ENCODE data around the gene EBF4. TPM values are rescaled to one million over a fixed set of nuclear protein-coding genes. Genes with fewer than 3 reads are reported as not detected.

Gene EBF4
- total RNA-seq, 1 experiment from 2014 or later, result 2.7 TPM

DNA sequence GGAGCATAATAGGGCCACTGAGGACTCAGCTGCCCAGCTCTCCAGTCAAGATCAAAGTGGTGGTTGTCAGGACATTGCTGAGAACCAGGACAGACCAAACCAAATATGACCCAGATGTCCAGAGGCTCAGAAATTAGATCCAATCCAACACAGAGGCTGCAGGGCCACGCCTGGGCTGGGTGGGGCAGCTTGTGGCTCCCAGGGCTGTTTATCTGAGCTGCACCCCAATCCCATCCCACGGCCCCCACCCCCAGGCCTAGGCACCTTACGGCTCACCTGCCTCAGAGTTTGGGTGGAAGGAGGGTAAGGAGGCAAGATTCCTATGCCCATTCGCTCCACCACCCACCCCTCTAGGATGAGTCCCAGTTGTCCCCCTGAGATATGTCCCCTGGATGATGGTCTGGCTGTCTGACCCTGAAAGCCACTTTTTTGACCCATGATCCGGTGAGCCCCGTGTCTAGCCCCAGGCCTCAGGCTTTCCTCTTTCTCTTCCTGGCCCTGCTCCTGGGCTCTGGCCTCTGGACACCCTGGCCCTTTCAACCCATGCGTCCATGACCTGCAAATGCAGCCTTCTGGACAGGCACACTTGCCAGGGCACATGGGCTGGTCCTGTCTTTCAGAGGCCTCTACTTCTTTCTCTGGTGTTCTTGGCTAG lies 67.8 kb downstream of the EBF4 start:
- no peak overlapping the region for H3K4me3 Mint-ChIP-seq
- no peak overlapping the region for H3K27ac Mint-ChIP-seq
- DNase-seq (ENCODE audit: low spot score), result no peak
- ChIA-PET CTCF (interaction anchor here (0.6 to 2.7 kb wide), 9 partner anchors 30 to 490 kb away, joined by 3 to 11 read pairs (median 3); no protein-coding TSS in a partner anchor), POLR2A (no interaction called here)
- TF ChIP-seq, protein P1, sequence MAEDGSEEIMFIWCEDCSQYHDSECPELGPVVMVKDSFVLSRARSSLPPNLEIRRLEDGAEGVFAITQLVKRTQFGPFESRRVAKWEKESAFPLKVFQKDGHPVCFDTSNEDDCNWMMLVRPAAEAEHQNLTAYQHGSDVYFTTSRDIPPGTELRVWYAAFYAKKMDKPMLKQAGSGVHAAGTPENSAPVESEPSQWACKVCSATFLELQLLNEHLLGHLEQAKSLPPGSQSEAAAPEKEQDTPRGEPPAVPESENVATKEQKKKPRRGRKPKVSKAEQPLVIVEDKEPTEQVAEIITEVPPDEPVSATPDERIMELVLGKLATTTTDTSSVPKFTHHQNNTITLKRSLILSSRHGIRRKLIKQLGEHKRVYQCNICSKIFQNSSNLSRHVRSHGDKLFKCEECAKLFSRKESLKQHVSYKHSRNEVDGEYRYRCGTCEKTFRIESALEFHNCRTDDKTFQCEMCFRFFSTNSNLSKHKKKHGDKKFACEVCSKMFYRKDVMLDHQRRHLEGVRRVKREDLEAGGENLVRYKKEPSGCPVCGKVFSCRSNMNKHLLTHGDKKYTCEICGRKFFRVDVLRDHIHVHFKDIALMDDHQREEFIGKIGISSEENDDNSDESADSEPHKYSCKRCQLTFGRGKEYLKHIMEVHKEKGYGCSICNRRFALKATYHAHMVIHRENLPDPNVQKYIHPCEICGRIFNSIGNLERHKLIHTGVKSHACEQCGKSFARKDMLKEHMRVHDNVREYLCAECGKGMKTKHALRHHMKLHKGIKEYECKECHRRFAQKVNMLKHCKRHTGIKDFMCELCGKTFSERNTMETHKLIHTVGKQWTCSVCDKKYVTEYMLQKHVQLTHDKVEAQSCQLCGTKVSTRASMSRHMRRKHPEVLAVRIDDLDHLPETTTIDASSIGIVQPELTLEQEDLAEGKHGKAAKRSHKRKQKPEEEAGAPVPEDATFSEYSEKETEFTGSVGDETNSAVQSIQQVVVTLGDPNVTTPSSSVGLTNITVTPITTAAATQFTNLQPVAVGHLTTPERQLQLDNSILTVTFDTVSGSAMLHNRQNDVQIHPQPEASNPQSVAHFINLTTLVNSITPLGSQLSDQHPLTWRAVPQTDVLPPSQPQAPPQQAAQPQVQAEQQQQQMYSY (CRISPR knock-in tag; IDR thresholded peaks at IDR 0.05), result no peak
- TF ChIP-seq, protein P2, sequence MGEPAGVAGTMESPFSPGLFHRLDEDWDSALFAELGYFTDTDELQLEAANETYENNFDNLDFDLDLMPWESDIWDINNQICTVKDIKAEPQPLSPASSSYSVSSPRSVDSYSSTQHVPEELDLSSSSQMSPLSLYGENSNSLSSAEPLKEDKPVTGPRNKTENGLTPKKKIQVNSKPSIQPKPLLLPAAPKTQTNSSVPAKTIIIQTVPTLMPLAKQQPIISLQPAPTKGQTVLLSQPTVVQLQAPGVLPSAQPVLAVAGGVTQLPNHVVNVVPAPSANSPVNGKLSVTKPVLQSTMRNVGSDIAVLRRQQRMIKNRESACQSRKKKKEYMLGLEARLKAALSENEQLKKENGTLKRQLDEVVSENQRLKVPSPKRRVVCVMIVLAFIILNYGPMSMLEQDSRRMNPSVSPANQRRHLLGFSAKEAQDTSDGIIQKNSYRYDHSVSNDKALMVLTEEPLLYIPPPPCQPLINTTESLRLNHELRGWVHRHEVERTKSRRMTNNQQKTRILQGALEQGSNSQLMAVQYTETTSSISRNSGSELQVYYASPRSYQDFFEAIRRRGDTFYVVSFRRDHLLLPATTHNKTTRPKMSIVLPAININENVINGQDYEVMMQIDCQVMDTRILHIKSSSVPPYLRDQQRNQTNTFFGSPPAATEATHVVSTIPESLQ (CRISPR knock-in tag; IDR thresholded peaks at IDR 0.05), result no peak
- TF ChIP-seq, protein P3, sequence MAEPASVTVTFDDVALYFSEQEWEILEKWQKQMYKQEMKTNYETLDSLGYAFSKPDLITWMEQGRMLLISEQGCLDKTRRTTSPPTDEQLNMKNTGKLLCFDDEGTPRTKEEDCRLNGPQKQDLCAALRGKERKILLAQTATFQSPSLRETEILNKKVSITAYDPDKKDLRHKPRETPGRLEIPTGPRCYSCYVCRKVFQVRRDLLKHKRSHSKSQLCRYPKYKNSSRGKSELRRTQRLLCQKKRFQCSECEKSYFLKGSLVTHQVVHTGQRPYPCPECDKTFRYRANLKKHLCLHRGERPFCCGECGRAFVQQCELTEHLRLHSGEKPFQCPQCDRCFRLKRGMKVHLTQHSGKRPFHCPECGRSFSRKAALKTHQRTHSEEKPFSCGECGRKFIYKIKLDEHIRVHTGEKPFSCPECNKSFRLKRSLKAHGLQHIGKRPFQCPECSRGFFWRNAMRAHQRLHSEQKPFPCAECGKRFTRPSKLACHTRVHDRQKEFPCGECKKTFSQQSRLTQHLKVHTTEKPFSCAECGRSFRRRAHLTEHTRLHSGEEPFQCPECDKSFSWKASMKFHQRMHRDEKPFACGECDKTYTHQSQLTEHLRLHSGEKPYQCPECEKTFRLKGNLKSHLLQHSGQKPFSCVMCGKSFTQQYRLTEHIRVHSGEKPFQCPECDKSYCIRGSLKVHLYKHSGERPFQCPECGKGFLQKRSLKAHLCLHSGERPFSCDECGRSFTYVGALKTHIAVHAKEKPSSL (CRISPR knock-in tag; conservative IDR thresholded peaks at IDR 0.05), result no peak
- TF ChIP-seq, protein P4, sequence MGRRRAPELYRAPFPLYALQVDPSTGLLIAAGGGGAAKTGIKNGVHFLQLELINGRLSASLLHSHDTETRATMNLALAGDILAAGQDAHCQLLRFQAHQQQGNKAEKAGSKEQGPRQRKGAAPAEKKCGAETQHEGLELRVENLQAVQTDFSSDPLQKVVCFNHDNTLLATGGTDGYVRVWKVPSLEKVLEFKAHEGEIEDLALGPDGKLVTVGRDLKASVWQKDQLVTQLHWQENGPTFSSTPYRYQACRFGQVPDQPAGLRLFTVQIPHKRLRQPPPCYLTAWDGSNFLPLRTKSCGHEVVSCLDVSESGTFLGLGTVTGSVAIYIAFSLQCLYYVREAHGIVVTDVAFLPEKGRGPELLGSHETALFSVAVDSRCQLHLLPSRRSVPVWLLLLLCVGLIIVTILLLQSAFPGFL (CRISPR knock-in tag; IDR thresholded peaks at IDR 0.05; ENCODE audit: borderline replicate concordance), result no peak
- TF ChIP-seq SP1 (CRISPR knock-in tag; conservative IDR thresholded peaks at IDR 0.05) (no peak), EMX1 (CRISPR knock-in tag; IDR thresholded peaks at IDR 0.05) (no peak), NR1H2 (CRISPR knock-in tag; IDR thresholded peaks at IDR 0.05) (no peak), ZBTB21 (CRISPR knock-in tag; IDR thresholded peaks at IDR 0.05; ENCODE audit: borderline replicate concordance) (no peak), GABPB1 (CRISPR knock-in tag; IDR thresholded peaks at IDR 0.05) (no peak), ZNF138 (CRISPR knock-in tag; conservative IDR thresholded peaks at IDR 0.05) (no peak)
- TF ChIP-seq, protein P5, sequence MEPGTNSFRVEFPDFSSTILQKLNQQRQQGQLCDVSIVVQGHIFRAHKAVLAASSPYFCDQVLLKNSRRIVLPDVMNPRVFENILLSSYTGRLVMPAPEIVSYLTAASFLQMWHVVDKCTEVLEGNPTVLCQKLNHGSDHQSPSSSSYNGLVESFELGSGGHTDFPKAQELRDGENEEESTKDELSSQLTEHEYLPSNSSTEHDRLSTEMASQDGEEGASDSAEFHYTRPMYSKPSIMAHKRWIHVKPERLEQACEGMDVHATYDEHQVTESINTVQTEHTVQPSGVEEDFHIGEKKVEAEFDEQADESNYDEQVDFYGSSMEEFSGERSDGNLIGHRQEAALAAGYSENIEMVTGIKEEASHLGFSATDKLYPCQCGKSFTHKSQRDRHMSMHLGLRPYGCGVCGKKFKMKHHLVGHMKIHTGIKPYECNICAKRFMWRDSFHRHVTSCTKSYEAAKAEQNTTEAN (CRISPR knock-in tag; IDR thresholded peaks at IDR 0.05), result no peak
- no peaks in the 10 kb centered on the region for H3K9me3 Mint-ChIP-seq
- peaks cover 6% of the 10 kb centered on the region for H3K27me3 Mint-ChIP-seq (ENCODE audit: low read depth)
- no peak for ATAC-seq
- peaks cover 17% of the 10 kb centered on the region for H3K4me1 Mint-ChIP-seq
- H3K36me3 Mint-ChIP-seq, result no peaks in the 10 kb centered on the region

DNA sequence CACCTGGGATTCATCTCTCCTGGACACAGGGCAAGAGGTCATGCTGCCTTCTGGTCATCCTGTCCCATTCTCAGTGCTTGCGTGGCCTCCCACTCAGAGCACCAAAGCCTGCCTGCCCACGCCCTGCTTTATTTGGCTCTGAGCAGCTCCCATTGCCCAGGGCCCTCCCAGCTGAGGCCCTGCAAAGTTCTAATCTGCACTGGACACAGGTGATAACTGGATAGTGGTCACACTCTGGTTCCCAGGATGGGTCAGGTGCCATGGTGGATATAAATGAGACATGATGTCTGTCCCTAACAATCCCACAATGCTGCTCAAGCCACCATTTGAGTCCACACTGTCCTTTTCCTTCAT lies 68.3 kb downstream of the EBF4 start:
- Mint-ChIP-seq H3K4me3 (no peak overlapping the region), H3K36me3 (no peaks in the 10 kb centered on the region), H3K27ac (no peak overlapping the region), H3K4me1 (peaks cover 15% of the 10 kb centered on the region), H3K9me3 (no peaks in the 10 kb centered on the region), H3K27me3 (ENCODE audit: low read depth) (peaks cover 2% of the 10 kb centered on the region)
- DNase-seq (ENCODE audit: low spot score) (no peak), ATAC-seq (no peak)
- ChIA-PET CTCF (interaction anchor here (1.3 to 3.1 kb wide), 3 partner anchors 48 to 91 kb away, joined by 3 to 11 read pairs (median 8); no protein-coding TSS in a partner anchor), POLR2A (no interaction called here)
- TF ChIP-seq, protein P6, sequence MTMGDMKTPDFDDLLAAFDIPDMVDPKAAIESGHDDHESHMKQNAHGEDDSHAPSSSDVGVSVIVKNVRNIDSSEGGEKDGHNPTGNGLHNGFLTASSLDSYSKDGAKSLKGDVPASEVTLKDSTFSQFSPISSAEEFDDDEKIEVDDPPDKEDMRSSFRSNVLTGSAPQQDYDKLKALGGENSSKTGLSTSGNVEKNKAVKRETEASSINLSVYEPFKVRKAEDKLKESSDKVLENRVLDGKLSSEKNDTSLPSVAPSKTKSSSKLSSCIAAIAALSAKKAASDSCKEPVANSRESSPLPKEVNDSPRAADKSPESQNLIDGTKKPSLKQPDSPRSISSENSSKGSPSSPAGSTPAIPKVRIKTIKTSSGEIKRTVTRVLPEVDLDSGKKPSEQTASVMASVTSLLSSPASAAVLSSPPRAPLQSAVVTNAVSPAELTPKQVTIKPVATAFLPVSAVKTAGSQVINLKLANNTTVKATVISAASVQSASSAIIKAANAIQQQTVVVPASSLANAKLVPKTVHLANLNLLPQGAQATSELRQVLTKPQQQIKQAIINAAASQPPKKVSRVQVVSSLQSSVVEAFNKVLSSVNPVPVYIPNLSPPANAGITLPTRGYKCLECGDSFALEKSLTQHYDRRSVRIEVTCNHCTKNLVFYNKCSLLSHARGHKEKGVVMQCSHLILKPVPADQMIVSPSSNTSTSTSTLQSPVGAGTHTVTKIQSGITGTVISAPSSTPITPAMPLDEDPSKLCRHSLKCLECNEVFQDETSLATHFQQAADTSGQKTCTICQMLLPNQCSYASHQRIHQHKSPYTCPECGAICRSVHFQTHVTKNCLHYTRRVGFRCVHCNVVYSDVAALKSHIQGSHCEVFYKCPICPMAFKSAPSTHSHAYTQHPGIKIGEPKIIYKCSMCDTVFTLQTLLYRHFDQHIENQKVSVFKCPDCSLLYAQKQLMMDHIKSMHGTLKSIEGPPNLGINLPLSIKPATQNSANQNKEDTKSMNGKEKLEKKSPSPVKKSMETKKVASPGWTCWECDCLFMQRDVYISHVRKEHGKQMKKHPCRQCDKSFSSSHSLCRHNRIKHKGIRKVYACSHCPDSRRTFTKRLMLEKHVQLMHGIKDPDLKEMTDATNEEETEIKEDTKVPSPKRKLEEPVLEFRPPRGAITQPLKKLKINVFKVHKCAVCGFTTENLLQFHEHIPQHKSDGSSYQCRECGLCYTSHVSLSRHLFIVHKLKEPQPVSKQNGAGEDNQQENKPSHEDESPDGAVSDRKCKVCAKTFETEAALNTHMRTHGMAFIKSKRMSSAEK (CRISPR knock-in tag; IDR thresholded peaks at IDR 0.05; ENCODE audit: borderline replicate concordance), result no peak
- TF ChIP-seq, protein P5 (CRISPR knock-in tag; IDR thresholded peaks at IDR 0.05), result no peak
- TF ChIP-seq, protein P1 (CRISPR knock-in tag; IDR thresholded peaks at IDR 0.05), result no peak
